ENCODE measurements around the gene FAM217A. TPM values are rescaled to one million over a fixed set of nuclear protein-coding genes. Genes with fewer than 3 reads are reported as not detected.
A peak's percentile ranks its signal among the peaks of the same experiment; 100 is the strongest.

FAM217A gene
- polyA plus RNA-seq, 1 donor, result 0.96 TPM

DNA sequence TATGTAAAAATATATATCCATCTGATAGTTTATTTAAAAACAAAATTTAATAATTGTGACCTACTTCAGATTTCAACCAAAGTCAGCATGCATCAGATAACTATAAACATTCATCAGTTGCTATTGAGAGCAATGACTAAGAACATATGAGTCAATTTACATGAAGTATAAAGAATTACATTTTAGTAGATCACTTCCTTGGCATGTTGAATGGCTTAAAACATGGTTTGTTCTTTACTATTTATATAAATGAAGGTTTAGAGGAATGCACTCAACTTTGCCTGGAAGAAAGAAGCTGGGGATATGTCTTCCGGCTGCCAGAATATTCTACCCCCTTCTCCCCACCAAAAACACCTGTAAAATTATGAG, 6.4 kb upstream of the FAM217A start:
- DNase-seq (ENCODE audit: low read depth), result no peak

- no peak for DNase-seq (ENCODE audit: low read depth)
Measured at GRCh38 chr6:4084444-4085331, 5.8 kb upstream of the FAM217A start.

GRCh38 chr6:4074478-4075235, 4.3 kb downstream of the FAM217A start:
- no peak for DNase-seq (ENCODE audit: low read depth)

DNA sequence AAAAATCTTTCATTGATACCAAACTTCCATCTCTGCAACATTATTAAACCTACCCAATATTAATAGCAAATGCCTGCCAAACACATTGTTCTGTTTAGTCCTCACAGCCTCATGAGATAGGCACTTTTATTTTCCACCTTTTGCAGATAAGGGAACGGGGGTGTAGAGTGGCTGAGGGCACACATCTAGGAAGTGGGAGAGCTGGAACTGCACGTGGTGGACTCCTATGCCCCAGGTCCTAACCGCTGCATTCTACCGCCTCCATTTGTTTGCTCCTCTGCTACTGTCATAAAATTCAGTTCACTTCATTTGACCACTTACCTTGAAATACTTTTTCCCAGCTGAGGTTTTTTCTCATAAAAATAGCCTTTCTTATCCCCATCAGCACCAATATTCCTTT, 7.6 kb downstream of the FAM217A start:
- DNase-seq (ENCODE audit: low read depth), result no peak

- no peak for DNase-seq (ENCODE audit: low read depth)
Measured at GRCh38 chr6:4069199-4069598, 9.7 kb downstream of the FAM217A start.

GRCh38 chr6:4067673-4068072, 11.3 kb downstream of the FAM217A start:
- no peak for DNase-seq (ENCODE audit: low read depth)

GRCh38 chr6:4066029-4066755, 12.7 kb downstream of the FAM217A start:
- DNase-seq (ENCODE audit: low read depth), result no peak

- DNase-seq (ENCODE audit: low read depth), result no peak
Measured at GRCh38 chr6:4059115-4059777, 19.7 kb downstream of the FAM217A start.

DNA sequence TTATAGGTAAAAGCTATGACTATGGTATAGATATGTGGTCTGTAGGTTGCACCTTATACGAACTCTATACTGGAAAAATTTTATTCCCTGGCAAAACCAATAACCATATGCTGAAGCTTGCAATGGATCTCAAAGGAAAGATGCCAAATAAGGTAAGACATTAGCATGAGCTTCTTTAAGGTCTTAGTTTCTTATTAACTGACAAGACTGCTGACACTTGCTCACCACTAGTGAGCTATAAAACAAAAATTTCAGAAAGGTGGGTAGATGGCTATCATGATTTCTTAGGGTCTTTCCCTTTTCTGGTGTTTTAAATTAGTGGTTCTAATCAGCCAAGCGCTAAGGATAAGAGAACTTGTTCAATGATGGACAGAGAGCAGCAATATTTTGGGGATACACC, 21.9 kb downstream of the FAM217A start:
- DNase-seq (ENCODE audit: low read depth), result no peak

GRCh38 chr6:4055420-4056041, 23.4 kb downstream of the FAM217A start:
- peak; percentile 13 for DNase-seq (ENCODE audit: low read depth)

DNA sequence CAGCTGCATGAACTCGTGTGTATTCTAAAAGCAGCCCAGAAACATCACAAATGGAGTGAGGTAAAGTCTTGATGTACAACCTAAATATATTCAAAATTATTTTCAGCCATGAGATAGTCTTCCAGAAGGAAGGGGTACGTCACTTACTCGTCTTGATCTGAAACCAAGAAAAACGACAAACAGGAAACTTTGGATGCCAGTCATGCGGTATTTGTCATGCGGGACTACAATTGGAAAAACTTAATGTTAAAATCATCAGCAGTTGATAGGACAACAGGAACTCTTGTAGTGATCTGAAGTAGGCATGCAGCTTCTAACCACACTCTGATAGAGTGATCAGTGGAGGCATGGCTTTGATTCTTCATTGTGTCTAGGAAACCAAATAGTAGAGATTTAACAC, 29.7 kb downstream of the FAM217A start:
- DNase-seq (ENCODE audit: low read depth), result no peak

- no peak for DNase-seq (ENCODE audit: low read depth)
Measured at GRCh38 chr6:4041480-4041879, 37.5 kb downstream of the FAM217A start.

DNA sequence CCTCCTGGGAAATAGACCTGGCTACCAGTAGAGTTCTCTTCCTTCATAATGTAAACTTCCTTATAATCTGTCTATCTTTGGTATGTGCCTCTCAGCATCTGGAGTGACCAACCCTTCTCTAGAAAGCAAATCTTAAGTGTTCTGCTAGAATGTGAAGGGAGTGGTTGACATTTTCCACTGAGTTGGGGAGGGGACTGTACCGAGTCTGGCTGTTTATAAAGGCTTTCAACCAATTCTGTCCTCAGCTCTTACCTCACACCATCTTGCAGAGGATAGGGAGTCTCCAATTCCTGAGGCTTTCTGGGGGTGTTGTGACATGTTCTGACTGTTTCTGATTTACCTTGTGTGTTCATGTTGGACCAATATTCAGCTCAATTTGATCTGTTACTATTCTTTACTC, 39.6 kb downstream of the FAM217A start:
- DNase-seq (ENCODE audit: low read depth), result no peak

DNA sequence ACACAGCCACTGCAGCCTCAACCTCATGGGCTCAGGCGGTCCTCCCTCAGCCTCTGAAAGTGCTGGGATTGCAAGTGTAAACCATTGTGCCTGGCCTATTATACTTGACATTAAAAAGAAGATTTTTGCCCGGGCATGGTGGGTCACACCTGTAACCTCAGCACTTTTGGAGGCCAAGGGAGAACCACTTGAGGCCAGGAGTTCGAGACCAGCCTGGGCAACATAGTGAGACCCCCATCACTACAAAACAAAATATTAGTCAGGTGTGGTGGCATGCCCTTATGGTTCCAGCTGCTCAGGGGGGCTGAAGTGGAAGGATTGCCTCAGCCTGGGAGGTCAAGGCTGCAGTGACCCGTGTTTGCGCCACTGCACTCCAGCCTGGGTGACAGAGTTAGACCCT, 42.4 kb downstream of the FAM217A start:
- DNase-seq (ENCODE audit: low read depth), result no peak

- DNase-seq (ENCODE audit: low read depth), result no peak
Measured at GRCh38 chr6:4032475-4032874, 46.5 kb downstream of the FAM217A start.

DNA sequence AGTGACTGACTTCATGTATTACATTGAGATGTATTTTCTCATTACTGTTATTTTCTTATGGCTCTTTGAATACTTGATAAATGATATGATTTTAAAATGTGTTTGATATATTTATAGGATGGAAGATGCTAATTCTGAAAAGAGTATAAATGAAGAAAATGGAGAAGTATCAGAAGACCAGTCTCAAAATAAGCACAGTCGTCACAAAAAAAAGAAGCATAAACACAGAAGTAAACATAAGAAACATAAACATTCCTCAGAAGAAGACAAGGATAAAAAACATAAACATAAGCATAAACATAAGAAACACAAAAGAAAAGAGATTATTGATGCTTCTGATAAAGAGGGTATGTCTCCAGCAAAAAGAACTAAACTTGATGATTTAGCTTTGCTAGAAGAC, 47.5 kb downstream of the FAM217A start:
- DNase-seq (ENCODE audit: low read depth), result no peak

DNA sequence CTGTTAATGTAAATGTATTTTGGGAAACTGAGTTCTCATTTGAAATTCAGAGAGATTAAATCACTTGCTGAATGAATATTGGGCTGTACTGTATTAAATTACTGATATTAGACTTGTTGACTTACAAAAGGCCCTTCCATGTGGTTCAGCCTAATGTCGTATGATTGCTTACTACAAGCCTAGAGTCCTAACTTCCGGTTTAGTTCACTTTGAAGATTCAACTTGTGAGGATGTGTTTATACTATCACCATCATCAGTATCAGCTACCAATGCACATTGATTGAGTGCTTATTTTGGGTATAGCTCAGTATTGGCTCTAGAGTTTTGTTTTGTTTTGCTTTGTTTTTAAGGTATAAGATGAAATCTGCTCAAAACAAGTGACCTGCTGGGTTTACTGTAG, 48.3 kb downstream of the FAM217A start:
- no peak for DNase-seq (ENCODE audit: low read depth)

DNA sequence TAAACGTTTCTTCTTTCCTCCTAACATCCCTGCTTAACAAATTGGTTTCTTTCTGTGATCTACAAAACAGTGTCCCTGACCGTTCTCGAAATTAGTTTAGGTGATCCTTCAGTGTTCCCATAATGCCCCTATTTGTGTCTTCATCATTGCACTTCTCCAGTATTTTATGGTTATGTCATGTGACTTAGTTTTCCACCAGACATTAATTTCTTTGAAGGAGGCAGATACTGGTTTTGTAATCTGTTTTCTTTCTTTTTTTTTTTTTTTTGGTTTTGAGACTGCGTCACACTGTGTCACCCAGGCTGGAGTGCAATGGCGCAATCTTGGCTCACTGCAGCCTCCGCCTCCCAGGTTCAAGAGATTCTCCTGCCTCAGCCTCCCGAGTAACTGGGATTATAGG, 49.2 kb downstream of the FAM217A start:
- no peak for DNase-seq (ENCODE audit: low read depth)

- DNase-seq (ENCODE audit: low read depth), result no peak
Measured at GRCh38 chr6:4028051-4028450, 50.9 kb downstream of the FAM217A start.

DNA sequence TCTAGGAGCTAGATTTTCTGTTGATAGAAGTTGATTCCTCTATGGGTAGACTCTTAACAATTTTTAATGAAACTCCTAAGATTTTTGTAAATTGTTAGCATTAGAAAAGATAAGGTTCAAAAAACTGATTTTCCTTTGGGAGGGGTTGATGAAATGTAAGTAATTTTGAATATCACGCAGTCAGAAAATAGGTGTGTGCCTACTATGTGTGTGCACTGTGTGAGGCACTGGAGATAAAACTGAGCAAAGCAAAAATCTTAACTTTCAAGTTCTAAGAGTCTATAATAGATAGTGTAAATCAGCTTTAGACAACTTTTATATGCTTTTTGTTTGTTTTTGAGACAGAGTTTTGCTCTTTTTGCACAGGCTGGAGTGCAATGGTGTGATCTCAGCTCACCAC, 53.3 kb downstream of the FAM217A start:
- DNase-seq (ENCODE audit: low read depth), result no peak

GRCh38 chr6:4023240-4023639, 55.7 kb downstream of the FAM217A start:
- DNase-seq (ENCODE audit: low read depth), result no peak
